Activated T-cell treated with anti-CD3 and anti-CD28 coated beads, Interleukin-2, amount 50 U/mL, for 4 hours (primary cell): Measurements from ENCODE around the gene RB1. TPM values are rescaled to one million over a fixed set of nuclear protein-coding genes. Genes with fewer than 3 reads are reported as not detected.

Experiments used
- ATAC-seq, 2 donors: fragments of 200-7000 bp; cut with Tn5 transposase; one replicate each; pipeline ENCODE4 v1.10.0; 2021
- DNase-seq: peaks from one replicate; pipeline ENCODE4 v3.0.0-alpha.2; 2020
- H3K27me3 Mint-ChIP-seq: one replicate; pipeline ENCODE4 v1.8.0; 2021; ENCODE audit warnings: low read depth, mixed read lengths
- H3K36me3 Mint-ChIP-seq: one replicate; pipeline ENCODE4 v1.8.0; 2022; ENCODE audit warnings: mixed read lengths; ENCODE audit not compliant: insufficient read depth
- H3K4me1 Mint-ChIP-seq: one replicate; pipeline ENCODE4 v1.8.0; 2021; ENCODE audit warnings: low read depth, mixed read lengths
- H3K4me3 Mint-ChIP-seq: one replicate; pipeline ENCODE4 v1.8.0; 2021; ENCODE audit warnings: mild to moderate bottlenecking, moderate library complexity, mixed read lengths
- H3K9me3 Mint-ChIP-seq: one replicate; pipeline ENCODE4 v1.8.0; 2021; ENCODE audit warnings: mixed read lengths
- total RNA-seq, 3 donors: library from RNA; stranded (reverse); gene quantifications; one replicate each; pipeline ENCODE4 v1.2.1, GENCODE V29; 2021

Gene RB1
- total RNA-seq, 3 donors from 2014 or later = 27.8 to 31.4 (median 30.2) TPM

DNA sequence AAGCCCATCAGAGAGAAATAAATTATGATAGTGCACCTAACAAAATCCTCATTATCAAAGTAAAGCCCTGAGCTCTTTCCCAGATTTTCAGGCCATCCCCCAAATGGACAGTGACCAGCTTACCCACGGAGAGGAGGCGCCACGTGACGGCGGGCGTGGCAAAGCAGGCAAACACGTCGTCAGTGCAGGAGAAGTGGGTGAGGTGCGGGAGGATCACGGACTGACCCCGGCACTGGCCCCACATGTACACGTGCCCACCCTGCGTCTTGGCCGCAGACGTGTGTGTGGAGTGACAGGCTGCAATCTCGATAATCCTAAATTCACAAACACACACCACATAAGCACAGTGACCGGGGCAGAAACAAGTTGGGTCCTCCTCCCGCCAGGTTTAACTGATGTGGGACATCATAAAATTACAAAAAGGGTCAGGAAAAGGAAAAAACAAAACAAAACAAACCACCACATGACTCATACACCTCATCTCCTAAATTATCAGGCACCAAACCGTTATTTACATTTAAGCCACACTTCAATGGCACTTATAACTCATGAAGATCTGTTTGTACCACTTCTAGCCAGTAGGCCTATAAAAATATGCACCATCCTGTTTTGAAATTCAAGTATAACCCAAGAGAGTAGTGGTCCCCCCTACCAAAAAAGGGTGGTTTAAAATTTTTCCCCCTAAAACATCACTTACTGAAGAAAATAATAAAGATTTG, 199.2 kb downstream of the RB1 start:
- no peak for DNase-seq
- no peaks in the 10 kb centered on the region for H3K9me3 Mint-ChIP-seq
- H3K36me3 Mint-ChIP-seq = peaks cover 4% of the 10 kb centered on the region
- no peak overlapping the region for H3K4me3 Mint-ChIP-seq
- no peaks in the 10 kb centered on the region for H3K27me3 Mint-ChIP-seq
- peaks cover 65% of the 10 kb centered on the region for H3K4me1 Mint-ChIP-seq
- no peak for ATAC-seq

DNA sequence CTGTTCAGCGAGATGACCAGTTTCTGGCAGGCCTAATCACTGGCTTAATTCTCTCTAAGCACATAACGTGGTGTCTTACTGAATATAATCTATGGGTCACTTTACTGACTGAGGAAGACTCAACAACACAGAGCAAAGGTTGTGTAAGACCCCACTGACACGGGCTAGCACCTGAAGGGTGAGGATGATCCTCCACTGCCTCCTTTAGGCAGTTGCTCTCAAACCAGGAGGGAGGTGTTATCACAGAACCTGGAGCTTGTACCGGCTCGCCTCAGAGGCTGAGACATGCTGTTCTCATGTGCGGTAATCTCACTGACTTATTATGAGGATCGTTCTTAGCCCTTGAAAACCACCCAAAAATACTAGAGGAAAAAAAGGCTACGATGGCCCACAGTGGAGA, 201.1 kb downstream of the RB1 start:
- DNase-seq (no peak), ATAC-seq (no peak)
- H3K4me1 Mint-ChIP-seq = peaks cover 59% of the 10 kb centered on the region
- H3K36me3 Mint-ChIP-seq = peaks cover 2% of the 10 kb centered on the region
- no peak overlapping the region for H3K4me3 Mint-ChIP-seq
- no peaks in the 10 kb centered on the region for H3K9me3 Mint-ChIP-seq
- H3K27me3 Mint-ChIP-seq = no peaks in the 10 kb centered on the region

DNA sequence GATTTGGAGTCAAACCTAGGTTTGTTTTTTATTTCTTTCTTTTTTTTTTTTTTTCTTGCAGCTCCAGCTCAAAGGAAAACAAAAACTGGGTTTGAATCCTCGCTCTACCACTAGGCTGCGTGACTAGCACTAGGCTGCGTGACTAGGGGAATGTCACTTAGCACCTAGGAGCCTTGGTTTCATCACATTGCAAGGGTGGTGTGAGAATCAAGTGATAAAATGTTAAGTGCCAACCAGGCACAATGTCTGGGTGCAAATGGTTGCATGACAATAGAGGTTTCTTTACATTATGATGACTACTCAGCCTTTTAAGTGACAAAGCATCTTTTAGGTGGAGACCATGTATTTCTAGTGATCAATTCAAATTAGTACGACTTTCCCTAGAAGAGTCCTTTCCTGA, 201.5 kb downstream of the RB1 start:
- Mint-ChIP-seq H3K27me3 (no peaks in the 10 kb centered on the region), H3K9me3 (no peaks in the 10 kb centered on the region), H3K36me3 (peaks cover 2% of the 10 kb centered on the region), H3K4me1 (peaks cover 60% of the 10 kb centered on the region), H3K4me3 (peak overlapping the region; percentile 59)
- ATAC-seq = peak; percentile 44 to 57
- DNase-seq = no peak

GRCh38 chr13:48505597-48506091, 202.1 kb downstream of the RB1 start:
- H3K36me3 Mint-ChIP-seq = peaks cover 2% of the 10 kb centered on the region
- peak overlapping the region; percentile 59 for H3K4me3 Mint-ChIP-seq
- H3K4me1 Mint-ChIP-seq = peaks cover 63% of the 10 kb centered on the region
- DNase-seq = peak; percentile 28
- H3K27me3 Mint-ChIP-seq = no peaks in the 10 kb centered on the region
- ATAC-seq = peak; percentile 72 to 87
- no peaks in the 10 kb centered on the region for H3K9me3 Mint-ChIP-seq

- H3K4me1 Mint-ChIP-seq = peaks cover 61% of the 10 kb centered on the region
- DNase-seq = no peak
- no peaks in the 10 kb centered on the region for H3K9me3 Mint-ChIP-seq
- no peaks in the 10 kb centered on the region for H3K27me3 Mint-ChIP-seq
- H3K4me3 Mint-ChIP-seq = peak overlapping the region; percentile 59
- ATAC-seq = no peak
- H3K36me3 Mint-ChIP-seq = peaks cover 2% of the 10 kb centered on the region
These were observed 202.6 kb downstream of the RB1 start for GRCh38 chr13:48506092-48506701.

DNA sequence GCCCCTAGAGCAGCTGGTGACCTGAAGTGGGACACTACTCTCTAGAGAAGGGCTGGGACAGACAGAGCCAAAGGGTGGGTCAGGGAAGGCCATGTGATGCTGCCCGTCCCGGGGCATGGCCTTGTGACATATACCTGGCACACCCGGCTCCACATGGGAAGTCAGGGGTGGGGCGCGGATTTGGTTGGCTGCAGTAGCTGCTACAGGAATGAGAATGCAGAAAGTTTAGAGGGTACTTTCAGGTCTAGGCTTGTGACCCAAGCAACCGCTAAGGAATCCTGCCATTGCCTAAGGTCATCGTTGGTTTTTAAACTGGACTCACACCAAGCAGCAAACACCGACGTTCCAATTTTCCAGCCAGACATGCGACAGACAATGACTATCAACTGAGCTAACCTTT, 203.5 kb downstream of the RB1 start:
- H3K36me3 Mint-ChIP-seq = peaks cover 2% of the 10 kb centered on the region
- ATAC-seq = no peak
- no peaks in the 10 kb centered on the region for H3K27me3 Mint-ChIP-seq
- DNase-seq = no peak
- H3K4me1 Mint-ChIP-seq = peaks cover 57% of the 10 kb centered on the region
- H3K4me3 Mint-ChIP-seq = no peak overlapping the region
- H3K9me3 Mint-ChIP-seq = no peaks in the 10 kb centered on the region

DNA sequence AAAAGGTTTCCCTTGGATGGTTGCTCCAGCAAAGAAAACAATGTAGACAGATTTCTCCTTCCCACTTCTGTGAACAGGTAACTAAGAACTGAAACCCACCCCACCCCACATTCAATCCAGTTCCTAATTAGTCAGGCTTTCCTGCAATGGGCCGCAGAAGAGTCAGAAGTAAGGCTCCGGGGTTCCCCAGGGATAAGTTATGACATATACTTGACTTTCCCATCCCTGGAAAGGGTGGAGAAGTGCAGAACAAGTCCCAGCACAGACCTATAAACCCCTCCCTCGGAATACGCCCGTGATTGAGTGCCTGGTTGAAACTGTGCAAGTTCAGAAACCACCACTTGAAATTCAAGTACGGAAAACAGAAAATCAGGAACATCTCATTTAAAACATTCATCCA, 204.5 kb downstream of the RB1 start:
- H3K27me3 Mint-ChIP-seq = no peaks in the 10 kb centered on the region
- peaks cover 2% of the 10 kb centered on the region for H3K36me3 Mint-ChIP-seq
- ATAC-seq (no peak), DNase-seq (no peak)
- H3K4me3 Mint-ChIP-seq = no peak overlapping the region
- no peaks in the 10 kb centered on the region for H3K9me3 Mint-ChIP-seq
- H3K4me1 Mint-ChIP-seq = peaks cover 54% of the 10 kb centered on the region

- no peaks in the 10 kb centered on the region for H3K9me3 Mint-ChIP-seq
- H3K27me3 Mint-ChIP-seq = no peaks in the 10 kb centered on the region
- H3K36me3 Mint-ChIP-seq = peaks cover 9% of the 10 kb centered on the region
- H3K4me3 Mint-ChIP-seq = no peak overlapping the region
- no peak for DNase-seq
- peaks cover 30% of the 10 kb centered on the region for H3K4me1 Mint-ChIP-seq
- ATAC-seq = no peak
These were observed 207.1 kb downstream of the RB1 start for GRCh38 chr13:48510698-48511097.

DNA sequence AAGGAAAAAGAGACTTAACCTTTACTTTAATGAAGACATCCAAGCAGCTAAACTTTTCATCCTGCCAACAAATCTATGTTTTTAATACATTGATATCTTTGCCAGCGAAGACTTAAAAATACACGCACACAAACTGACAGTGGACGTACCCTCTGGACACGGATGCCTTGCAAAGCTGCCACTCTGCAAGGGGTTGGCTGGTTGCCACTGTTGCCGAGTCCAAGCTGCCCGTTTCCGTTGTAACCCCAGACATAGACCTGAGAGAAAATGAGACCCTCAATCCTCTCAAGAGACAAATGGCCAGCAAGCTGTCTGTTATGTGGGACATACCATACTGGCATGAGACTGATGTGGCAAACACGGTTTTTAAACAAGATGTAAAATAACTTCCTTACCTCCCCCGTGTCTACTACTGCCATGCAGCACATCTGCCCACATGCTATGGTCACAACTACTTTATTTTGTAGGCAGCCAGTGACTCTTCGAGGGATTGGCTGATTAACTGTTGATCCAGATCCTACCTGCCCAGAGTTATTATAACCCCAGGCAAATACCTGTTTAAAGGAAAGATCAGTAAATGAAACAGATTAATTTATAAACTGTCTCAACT, 208.2 kb downstream of the RB1 start:
- H3K36me3 Mint-ChIP-seq = peaks cover 11% of the 10 kb centered on the region
- H3K4me1 Mint-ChIP-seq = peaks cover 20% of the 10 kb centered on the region
- H3K9me3 Mint-ChIP-seq = no peaks in the 10 kb centered on the region
- H3K27me3 Mint-ChIP-seq = no peaks in the 10 kb centered on the region
- H3K4me3 Mint-ChIP-seq = no peak overlapping the region
- DNase-seq = no peak
- no peak for ATAC-seq

DNA sequence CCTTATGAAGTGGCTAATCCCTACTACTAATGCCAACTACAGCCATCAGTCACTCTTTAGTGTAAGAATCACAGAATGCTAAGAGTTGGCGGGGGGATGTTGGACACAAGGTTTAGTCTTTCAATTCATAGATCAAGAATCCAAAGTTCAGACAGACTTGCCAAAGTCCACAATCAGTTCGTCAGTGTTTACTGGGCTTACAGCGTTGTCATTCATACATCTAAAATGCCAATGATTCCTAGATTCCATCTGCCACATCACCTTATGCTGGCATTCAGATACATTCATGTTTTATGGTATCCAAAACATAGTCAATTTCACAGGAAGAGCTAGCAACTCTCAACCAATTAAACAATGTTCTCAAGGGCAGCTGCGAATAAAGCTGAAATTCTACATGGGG, 211.2 kb downstream of the RB1 start:
- DNase-seq (no peak), ATAC-seq (no peak)
- Mint-ChIP-seq H3K27me3 (no peaks in the 10 kb centered on the region), H3K4me3 (no peak overlapping the region), H3K36me3 (peaks cover 20% of the 10 kb centered on the region), H3K9me3 (no peaks in the 10 kb centered on the region), H3K4me1 (peaks cover 10% of the 10 kb centered on the region)

GRCh38 chr13:48515732-48516131, 212.2 kb downstream of the RB1 start:
- peaks cover 22% of the 10 kb centered on the region for H3K36me3 Mint-ChIP-seq
- ATAC-seq (no peak), DNase-seq (no peak)
- H3K27me3 Mint-ChIP-seq = no peaks in the 10 kb centered on the region
- no peak overlapping the region for H3K4me3 Mint-ChIP-seq
- H3K9me3 Mint-ChIP-seq = no peaks in the 10 kb centered on the region
- peaks cover 1% of the 10 kb centered on the region for H3K4me1 Mint-ChIP-seq

DNA sequence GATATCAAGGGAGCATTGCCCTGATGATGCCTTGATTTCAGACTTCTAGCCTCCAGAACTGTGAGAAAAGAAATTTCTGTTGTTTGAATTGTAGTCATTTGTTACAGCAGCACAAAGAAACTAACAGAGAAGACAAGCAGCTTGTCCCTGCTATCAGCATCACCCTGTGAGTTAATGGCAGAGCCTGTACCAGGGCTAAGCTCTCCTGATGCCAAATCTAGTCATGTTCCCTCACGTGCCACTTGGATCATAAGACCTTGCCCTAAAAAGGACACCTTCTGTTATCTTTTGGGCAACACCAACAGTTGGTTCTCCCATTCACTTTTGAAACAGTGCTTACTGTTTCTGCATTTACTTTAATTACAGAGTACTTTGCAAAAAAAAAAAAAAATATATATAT, 214.5 kb downstream of the RB1 start:
- Mint-ChIP-seq H3K27me3 (no peaks in the 10 kb centered on the region), H3K9me3 (no peaks in the 10 kb centered on the region), H3K36me3 (peaks cover 22% of the 10 kb centered on the region), H3K4me1 (no peaks in the 10 kb centered on the region), H3K4me3 (no peak overlapping the region)
- no peak for ATAC-seq
- no peak for DNase-seq

DNA sequence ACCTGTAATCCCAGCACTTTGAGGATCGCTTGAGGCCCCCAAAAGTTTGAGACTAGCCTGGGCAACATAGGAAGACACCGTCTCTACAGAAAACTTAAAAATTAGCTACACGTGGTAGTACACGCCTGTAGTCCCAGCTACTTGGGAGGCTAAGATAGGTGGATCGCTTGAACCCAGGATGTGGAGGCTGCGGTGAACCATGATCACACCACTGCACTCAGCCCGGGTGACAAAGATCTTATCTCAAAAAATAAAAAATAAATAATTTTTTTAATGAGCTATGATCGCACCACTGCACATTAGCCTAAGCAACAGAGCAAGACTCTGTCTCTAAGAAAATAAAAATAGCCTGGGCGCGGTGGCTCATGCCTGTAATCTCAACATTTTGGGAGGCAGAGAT, 222.7 kb downstream of the RB1 start:
- H3K4me1 Mint-ChIP-seq = peaks cover 23% of the 10 kb centered on the region
- no peak for ATAC-seq

GRCh38 chr13:48527955-48528354, 224.4 kb downstream of the RB1 start:
- ATAC-seq (no peak), DNase-seq (no peak)
- H3K36me3 Mint-ChIP-seq = no peaks in the 10 kb centered on the region
- peaks cover 28% of the 10 kb centered on the region for H3K4me1 Mint-ChIP-seq
- H3K27me3 Mint-ChIP-seq = no peaks in the 10 kb centered on the region
- H3K9me3 Mint-ChIP-seq = no peaks in the 10 kb centered on the region
- no peak overlapping the region for H3K4me3 Mint-ChIP-seq

More for the DNA sequence above, 222.7 kb downstream of the RB1 start:
- H3K36me3 Mint-ChIP-seq = no peaks in the 10 kb centered on the region
- H3K9me3 Mint-ChIP-seq = no peaks in the 10 kb centered on the region
- DNase-seq = no peak
- H3K4me3 Mint-ChIP-seq = no peak overlapping the region
- no peaks in the 10 kb centered on the region for H3K27me3 Mint-ChIP-seq

DNA sequence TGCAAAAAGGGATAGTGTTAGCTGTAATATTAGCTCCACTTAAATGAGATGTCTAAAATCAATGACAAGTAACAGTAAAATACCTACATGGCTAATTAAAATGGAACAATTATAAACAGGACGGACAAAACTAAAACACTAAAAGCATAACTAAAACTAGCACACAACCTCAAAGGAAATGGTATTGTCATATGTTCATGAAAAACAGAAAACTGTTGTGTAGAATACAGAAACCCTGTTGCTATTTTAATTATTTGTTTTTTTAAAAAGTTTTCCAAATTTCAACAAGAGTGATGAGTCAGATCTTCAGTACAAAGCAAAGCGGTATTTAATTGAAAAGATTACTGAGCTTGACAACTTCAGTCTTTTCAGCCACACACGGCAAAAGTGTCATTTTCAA, 225.2 kb downstream of the RB1 start:
- H3K9me3 Mint-ChIP-seq = no peaks in the 10 kb centered on the region
- H3K4me3 Mint-ChIP-seq = no peak overlapping the region

More for the DNA sequence above, 225.2 kb downstream of the RB1 start:
- no peaks in the 10 kb centered on the region for H3K27me3 Mint-ChIP-seq
- H3K36me3 Mint-ChIP-seq = no peaks in the 10 kb centered on the region
- ATAC-seq (no peak), DNase-seq (no peak)
- H3K4me1 Mint-ChIP-seq = peaks cover 34% of the 10 kb centered on the region
